Fibroblast of the conjunctiva (primary cell): Measurements from ENCODE around the gene PHOSPHO1.
A peak's percentile ranks its signal among the peaks of the same experiment; 100 is the strongest.
"Not testable (repeated sequence)": the region's sequence is repeated elsewhere in the genome, so short reads cannot be mapped to it uniquely, and the experiment has no call there.

ENCODE experiments used
- DNase-seq: peaks from one replicate; pipeline ENCODE4 v3.0.0-alpha.2; 2010; ENCODE audit warnings: low read depth

The PHOSPHO1 gene

GRCh38 chr17:49230636-49231562 is at the start of gene PHOSPHO1:
Gene PHOSPHO1, minus strand, starts transcription at chr17:49230787. Its CDS starts 4,096 bp downstream, at chr17:49226691.
- DNase-seq: peak; percentile 40

GRCh38 chr17:49280061-49280460 is 49.5 kb upstream of the PHOSPHO1 start:
- DNase-seq: no peak

DNA sequence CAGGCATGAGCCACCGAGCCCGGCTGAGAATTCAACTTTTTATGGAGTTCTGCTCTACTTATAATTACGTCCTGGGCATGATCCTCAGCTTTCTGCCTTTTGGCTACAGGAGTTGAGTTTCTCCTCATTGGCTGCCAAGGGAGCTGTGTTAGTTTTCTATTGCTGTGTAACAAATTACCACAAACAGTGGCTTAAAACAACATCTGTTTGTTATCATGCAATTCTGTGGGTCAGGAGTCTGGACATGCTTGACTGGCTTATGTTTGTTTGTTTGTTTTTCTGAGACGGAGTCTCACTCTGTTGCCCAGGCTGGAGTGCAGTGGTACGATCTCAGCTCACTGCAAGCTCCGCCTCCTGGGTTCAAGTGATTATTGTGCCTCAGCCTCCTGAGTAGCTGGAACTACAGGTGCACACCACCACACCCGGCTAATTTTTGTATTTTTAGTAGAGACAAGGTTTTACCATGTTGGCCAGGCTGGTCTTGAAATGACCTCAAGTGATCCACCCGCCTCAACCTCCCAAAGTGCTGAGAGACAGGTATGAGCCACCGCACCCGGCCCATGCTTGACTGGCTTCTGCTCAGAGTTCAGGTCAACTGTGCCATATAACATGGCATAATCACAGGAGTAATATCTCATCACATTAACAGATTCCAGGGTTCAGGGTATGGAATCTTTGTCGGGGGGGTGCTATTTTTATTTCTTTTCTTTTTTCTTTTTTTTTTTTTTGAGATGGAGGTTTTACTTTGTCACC is 48.9 kb upstream of the PHOSPHO1 start:
- not testable (repeated sequence) for DNase-seq

- no peak for DNase-seq
Measured at GRCh38 chr17:49278076-49278475, 47.5 kb upstream of the PHOSPHO1 start.

DNA sequence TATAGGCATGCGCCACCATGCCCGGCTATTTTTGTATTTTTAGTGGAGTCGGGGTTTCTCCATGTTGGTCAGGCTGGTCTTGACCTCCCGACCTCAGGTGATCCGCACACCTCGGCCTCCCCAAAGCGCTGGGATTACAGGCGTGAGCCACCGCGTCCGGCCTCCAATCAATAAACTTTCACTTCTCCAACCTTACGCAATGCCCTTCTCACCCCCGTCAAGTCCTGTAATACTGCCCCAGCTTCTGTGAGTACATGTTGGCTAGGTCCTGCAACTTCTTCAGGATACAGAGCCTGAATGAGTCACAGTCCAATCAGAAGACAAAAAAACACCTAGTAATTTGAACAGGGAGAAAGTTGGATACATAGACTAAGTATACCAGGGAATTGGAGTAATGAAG is 47.1 kb upstream of the PHOSPHO1 start:
- DNase-seq: no peak

- not testable (repeated sequence) for DNase-seq
Measured at GRCh38 chr17:49275981-49276380, 45.4 kb upstream of the PHOSPHO1 start.

DNA sequence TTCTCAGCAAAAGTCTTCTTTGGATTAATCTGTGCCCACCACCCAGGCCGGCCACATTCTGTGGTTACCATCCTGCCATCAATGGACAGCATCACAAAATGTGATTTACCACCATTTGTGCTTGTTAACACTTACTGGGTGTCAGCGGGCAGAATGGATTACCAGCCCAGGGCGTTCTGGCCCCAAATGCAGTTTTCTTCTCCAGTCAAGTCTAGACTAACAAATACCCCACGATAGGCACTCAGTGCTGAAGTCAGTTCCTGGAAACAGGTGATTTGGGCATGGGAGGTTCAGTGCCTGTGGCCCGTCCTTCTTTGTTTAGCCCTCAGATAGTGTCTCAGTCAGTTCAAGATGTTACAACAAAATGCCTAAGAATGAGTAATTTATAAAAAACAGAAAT is 38.8 kb upstream of the PHOSPHO1 start:
- DNase-seq: no peak

DNA sequence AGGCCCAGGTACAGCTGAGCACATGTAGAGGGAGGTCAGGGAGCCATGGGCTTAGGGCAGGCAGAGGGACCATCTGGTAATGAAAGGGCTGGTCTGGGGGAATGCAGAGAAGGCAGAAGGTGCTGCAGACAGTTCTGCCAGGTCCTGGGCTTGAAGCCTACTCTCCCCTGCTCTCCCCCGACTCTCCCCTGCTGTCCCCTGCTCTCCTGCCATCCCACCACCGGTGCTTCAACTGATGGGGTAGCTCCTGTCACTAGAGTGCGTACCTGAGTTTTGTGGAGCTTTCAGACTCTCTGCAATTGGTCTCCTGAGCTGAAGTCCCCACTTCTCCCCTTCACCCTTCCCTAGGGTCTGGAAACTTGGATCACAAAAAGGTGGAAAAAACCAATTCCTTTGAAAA is 37.3 kb upstream of the PHOSPHO1 start:
- DNase-seq: no peak

DNA sequence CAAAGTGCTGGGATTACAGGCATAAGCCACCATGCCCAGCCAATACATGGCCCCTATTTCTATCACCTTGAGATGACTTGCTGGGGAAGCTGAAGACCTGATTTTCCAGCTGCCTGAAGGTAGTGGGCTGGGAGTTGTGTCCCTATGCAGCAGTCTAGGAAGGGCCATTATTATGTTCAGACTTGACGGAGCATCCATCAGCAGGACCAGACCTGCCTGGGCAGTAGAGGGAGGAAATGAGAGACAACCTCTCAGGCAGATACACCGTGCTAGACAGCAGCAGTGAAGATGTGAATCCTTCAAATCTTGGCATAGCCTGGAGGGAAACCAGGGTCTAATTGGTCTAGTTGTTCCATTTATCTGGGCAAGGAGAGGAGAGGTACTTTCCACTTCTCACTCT is 35.6 kb upstream of the PHOSPHO1 start:
- DNase-seq: no peak

- DNase-seq: not testable (repeated sequence)
Measured at GRCh38 chr17:49261540-49261939, 31.0 kb upstream of the PHOSPHO1 start.

GRCh38 chr17:49260817-49261291 is 30.3 kb upstream of the PHOSPHO1 start:
- DNase-seq: no peak

DNA sequence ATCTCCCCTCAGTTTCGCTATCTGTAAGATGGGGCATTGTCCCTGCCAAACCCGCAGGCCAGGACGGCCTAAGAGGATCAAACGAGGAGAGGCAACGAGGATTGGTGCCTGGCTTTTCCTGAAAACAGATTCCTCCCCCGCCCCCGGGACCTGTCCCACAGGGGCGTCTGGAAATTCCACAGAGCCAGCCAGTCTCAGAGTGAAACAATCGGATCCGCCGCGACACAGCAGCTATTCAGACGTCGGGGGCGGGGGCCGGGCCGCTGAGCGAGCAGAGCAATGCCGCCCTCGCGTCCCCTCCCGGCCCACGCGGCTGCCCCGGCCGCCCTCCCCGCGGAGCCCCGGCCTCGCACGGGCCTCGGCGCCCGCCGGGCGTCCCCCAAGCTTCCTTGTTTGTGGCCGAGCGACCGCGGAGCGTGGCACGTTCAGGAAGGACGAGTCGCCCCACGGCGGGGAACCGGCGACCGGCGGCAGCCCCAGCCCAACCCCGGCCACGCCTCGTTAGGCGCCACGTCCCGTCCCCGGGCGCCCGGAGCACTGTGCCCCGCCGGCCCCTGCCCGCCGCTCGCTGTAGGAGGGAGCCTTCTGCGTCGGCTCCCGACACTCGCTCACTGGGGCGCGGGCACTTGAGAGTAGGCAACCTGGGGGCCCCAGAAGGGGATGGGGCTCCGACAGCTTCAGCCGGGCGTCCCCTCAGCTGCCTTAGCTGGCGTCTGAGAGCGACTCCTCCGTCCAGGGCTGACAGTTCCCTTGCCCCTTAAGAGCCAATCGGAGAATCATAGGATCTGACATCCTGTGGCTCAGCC is 29.6 kb upstream of the PHOSPHO1 start:
- DNase-seq: peak; percentile 57

DNA sequence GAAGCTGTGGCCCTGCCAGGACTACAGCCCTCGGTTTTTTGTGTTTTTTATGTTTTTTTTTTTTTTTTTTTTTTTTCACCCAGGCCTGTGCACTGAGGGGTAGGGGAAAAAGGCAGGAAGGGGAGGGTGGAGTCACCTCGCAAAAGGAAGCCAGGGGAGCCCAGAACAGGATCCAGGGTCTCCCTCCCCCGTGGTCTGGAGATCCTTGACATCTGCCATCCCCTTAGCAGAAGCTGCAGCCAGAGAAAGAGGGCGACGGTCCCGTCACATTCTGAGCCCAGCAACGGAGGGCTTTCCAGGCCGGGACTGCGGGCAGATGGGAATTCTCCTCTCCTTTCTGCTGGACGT is 29.1 kb upstream of the PHOSPHO1 start:
- no peak for DNase-seq

DNA sequence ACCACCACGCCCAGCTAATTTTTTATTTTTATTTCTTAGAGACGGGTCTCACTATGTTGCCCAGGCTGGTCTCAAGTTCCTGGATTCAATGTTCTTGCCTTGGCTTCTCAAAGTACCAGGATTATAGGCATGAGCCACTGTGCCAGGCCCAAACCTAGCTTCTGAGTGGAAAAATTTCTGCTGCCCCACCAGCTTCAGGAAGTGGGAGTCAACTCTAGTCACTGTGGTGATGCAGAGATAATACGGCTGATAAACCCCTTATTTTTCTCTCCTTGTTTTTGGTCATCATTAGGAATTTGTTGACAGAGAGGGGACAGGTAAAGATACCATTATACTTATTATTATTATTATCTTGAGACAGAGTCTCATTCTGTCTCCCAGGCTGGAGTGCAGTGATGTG is 27.8 kb upstream of the PHOSPHO1 start:
- no peak for DNase-seq

DNA sequence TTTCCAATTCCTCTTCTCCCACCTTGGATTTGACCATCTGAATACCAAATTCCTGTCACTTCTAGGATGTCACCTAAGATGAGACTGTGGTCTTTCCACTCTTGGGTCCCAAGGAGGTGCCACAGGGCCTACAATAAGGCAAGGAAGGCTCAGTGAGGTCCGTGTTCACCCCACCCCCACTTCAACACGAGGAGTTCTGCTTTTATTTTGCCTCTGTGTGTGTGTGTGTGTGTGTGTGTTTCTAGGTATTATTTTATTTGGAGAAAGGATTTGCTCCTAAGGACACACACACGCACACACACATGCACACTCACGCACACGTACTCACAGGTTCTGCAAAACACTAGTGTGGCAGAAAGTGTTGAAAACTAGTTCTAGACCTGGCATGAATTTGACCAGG is 24.5 kb upstream of the PHOSPHO1 start:
- no peak for DNase-seq

- no peak for DNase-seq
Measured at GRCh38 chr17:49254066-49254465, 23.5 kb upstream of the PHOSPHO1 start.

GRCh38 chr17:49252148-49252695 is 21.6 kb upstream of the PHOSPHO1 start:
- DNase-seq: no peak

- no peak for DNase-seq
Measured at GRCh38 chr17:49249890-49250522, 19.4 kb upstream of the PHOSPHO1 start.

- DNase-seq: no peak
Measured at GRCh38 chr17:49249292-49249794, 18.8 kb upstream of the PHOSPHO1 start.

GRCh38 chr17:49247944-49248343 is 17.4 kb upstream of the PHOSPHO1 start:
- no peak for DNase-seq

DNA sequence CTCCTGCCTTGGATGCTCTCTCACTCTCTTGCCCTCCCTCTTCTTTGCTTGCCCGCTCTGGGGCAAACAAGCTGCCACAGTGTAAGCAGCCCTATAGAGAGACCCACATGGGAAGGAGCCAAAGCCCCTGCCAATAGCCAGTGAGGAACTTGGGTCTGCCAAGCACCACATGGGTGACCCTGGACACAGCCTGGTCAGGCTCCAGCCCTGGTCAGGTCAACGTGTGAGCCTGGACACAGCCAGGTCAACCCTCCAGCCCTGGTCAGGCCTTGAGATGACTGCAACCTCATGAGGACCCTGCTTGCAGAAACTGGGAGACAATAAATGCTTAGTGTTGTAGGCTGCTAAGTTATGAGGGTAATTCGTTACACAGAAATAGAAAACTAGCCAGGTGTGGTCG is 14.3 kb upstream of the PHOSPHO1 start:
- DNase-seq: no peak
